HEK293 (cell line): ENCODE measurements around the gene INPP5A.

Experiments used
- CTCF ChIA-PET: fragments of 350-600 bp; formaldehyde crosslinking; extraction: SDS; loops from one replicate; lab custom pipeline; 2021; ENCODE audit warnings: antibody characterized with exemption; lab: Yijun Ruan, JAX
- POLR2A ChIA-PET: fragments of 300-600 bp; formaldehyde crosslinking; extraction: SDS; loops from one replicate; lab custom pipeline; 2020; ENCODE audit warnings: antibody characterized with exemption, inconsistent platforms; lab: Yijun Ruan, JAX
- H3K27ac ChIP-seq: fragments of 200-500 bp; sonication (Bioruptor generic); 2 replicates; pipeline ENCODE4 v1.5.1; 2014; ENCODE audit warnings: low read depth, low read length, control low read depth, inconsistent platforms; ENCODE audit errors: extremely low read depth
- H3K36me3 ChIP-seq, 2 experiments: fragments of 200-500 bp in 1 of 2; sonication (Bioruptor generic) in 1 of 2; 1 replicate in 1 of 2; 2 replicates in 1 of 2; pipeline ENCODE4 v1.5.1; 2014 to 2017; ENCODE audit warnings: inconsistent platforms in 2 of 2, low read length in 2 of 2; ENCODE audit not compliant: control insufficient read depth in 2 of 2, insufficient read depth in 1 of 2
- H3K4me1 ChIP-seq: fragments of 200-500 bp; sonication (Bioruptor generic); 2 replicates; pipeline ENCODE4 v1.5.1; 2014; ENCODE audit warnings: mild to moderate bottlenecking, low read length, inconsistent platforms; ENCODE audit not compliant: control insufficient read depth, insufficient read depth
- H3K4me3 ChIP-seq: 2 replicates; pipeline ENCODE4 v1.5.1; 2011; ENCODE audit warnings: low read depth, mild to moderate bottlenecking, control low read depth, low read length, moderate library complexity
- H3K9me3 ChIP-seq: fragments of 200-500 bp; sonication (Bioruptor generic); 2 replicates; pipeline ENCODE4 v1.5.1; 2014; ENCODE audit warnings: low read depth, low read length, inconsistent platforms; ENCODE audit not compliant: control insufficient read depth, insufficient read depth
- HIC1 ChIP-seq: fragments of 450-650 bp; formaldehyde crosslinking; IDR thresholded peaks from 2 replicates; pipeline ENCODE4 v1.5.1; 2016; ENCODE audit warnings: missing biosample characterization, missing genetic modification characterization
- INSM2 ChIP-seq: fragments of 450-650 bp; formaldehyde crosslinking; IDR thresholded peaks from 2 replicates; pipeline ENCODE4 v1.5.1; 2016; ENCODE audit warnings: missing biosample characterization, missing genetic modification characterization
- KLF7 ChIP-seq: fragments of 450-650 bp; formaldehyde crosslinking; IDR thresholded peaks from 2 replicates; pipeline ENCODE4 v1.5.1; 2016; ENCODE audit warnings: missing biosample characterization, missing genetic modification characterization, borderline replicate concordance
- MZF1 ChIP-seq: fragments of 450-650 bp; formaldehyde crosslinking; IDR thresholded peaks from 2 replicates; pipeline ENCODE4 v1.5.1; 2017; ENCODE audit warnings: missing biosample characterization, missing genetic modification characterization, borderline replicate concordance
- OSR2 ChIP-seq: fragments of 450-650 bp; formaldehyde crosslinking; IDR thresholded peaks from 2 replicates; pipeline ENCODE4 v1.5.1; 2016; ENCODE audit warnings: missing biosample characterization, missing genetic modification characterization
- TRIM28 ChIP-seq: IDR thresholded peaks from 2 replicates; pipeline ENCODE4 v1.6.1; 2011; ENCODE audit warnings: low read length, control low read depth, borderline replicate concordance
- ZBTB49 ChIP-seq: fragments of 450-650 bp; formaldehyde crosslinking; IDR thresholded peaks from 2 replicates; pipeline ENCODE4 v1.5.1; 2016; ENCODE audit warnings: missing biosample characterization, missing genetic modification characterization, low read depth
- ZBTB7A ChIP-seq: fragments of 450-650 bp; formaldehyde crosslinking; IDR thresholded peaks from 2 replicates; pipeline ENCODE4 v1.5.1; 2016; ENCODE audit warnings: low read depth, missing biosample characterization, missing genetic modification characterization
- ZNF10 ChIP-seq: fragments of 450-650 bp; formaldehyde crosslinking; IDR thresholded peaks from 2 replicates; pipeline ENCODE4 v1.5.1; 2017; ENCODE audit warnings: missing biosample characterization, missing genetic modification characterization
- ZNF112 ChIP-seq: fragments of 450-650 bp; formaldehyde crosslinking; IDR thresholded peaks from 2 replicates; pipeline ENCODE4 v1.5.0; 2017; ENCODE audit warnings: missing biosample characterization, missing genetic modification characterization
- ZNF155 ChIP-seq: fragments of 450-650 bp; formaldehyde crosslinking; IDR thresholded peaks from 2 replicates; pipeline ENCODE4 v1.5.1; 2016; ENCODE audit warnings: missing biosample characterization, missing genetic modification characterization
- ZNF280C ChIP-seq: fragments of 450-650 bp; formaldehyde crosslinking; IDR thresholded peaks from 2 replicates; pipeline ENCODE4 v1.5.1; 2016; ENCODE audit warnings: missing biosample characterization, missing genetic modification characterization
- ZNF311 ChIP-seq: fragments of 450-650 bp; formaldehyde crosslinking; IDR thresholded peaks from 2 replicates; pipeline ENCODE4 v1.5.1; 2017; ENCODE audit warnings: missing biosample characterization, missing genetic modification characterization, borderline replicate concordance
- ZNF521 ChIP-seq: fragments of 450-650 bp; formaldehyde crosslinking; IDR thresholded peaks from 2 replicates; pipeline ENCODE4 v1.5.1; 2017; ENCODE audit warnings: missing biosample characterization, mild to moderate bottlenecking, missing genetic modification characterization
- ZNF626 ChIP-seq: fragments of 450-650 bp; sonication (Bioruptor Pico); formaldehyde crosslinking; IDR thresholded peaks from 2 replicates; pipeline ENCODE4 v1.5.1; 2018; ENCODE audit warnings: missing biosample characterization, missing genetic modification characterization, inconsistent platforms
- ZNF747 ChIP-seq: fragments of 450-650 bp; formaldehyde crosslinking; IDR thresholded peaks from 2 replicates; pipeline ENCODE4 v1.5.1; 2016; ENCODE audit warnings: missing biosample characterization, missing genetic modification characterization
- ZNF777 ChIP-seq: fragments of 450-650 bp; formaldehyde crosslinking; IDR thresholded peaks from 2 replicates; pipeline ENCODE4 v1.5.1; 2017; ENCODE audit warnings: missing biosample characterization, missing genetic modification characterization, borderline replicate concordance
- ZSCAN4 ChIP-seq: fragments of 450-650 bp; formaldehyde crosslinking; IDR thresholded peaks from 2 replicates; pipeline ENCODE4 v1.5.1; 2017; ENCODE audit warnings: missing biosample characterization, missing genetic modification characterization

Gene INPP5A

GRCh38 chr10:132616170-132616995, 78.8 kb downstream of the INPP5A start (continued):
- TF ChIP-seq OSR2: no peak
- TF ChIP-seq ZNF311 (tag by site-specific recombination): peak; percentile 88; the same call in 1 of the 2 replicates
- no peak for TF ChIP-seq ZNF155 (tag by site-specific recombination)

GRCh38 chr10:132616996-132617736, 79.6 kb downstream of the INPP5A start:
- CTCF ChIA-PET: interaction anchor here (1.0 to 1.1 kb wide), 2 partner anchors 16 to 37 kb away, joined by 3 read pairs; no protein-coding TSS in a partner anchor
- peaks cover 0 to 3% of the 10 kb centered on the region in 2 experiments; a peak in 1 of 3 replicates for H3K36me3 ChIP-seq
- no peak overlapping the region for H3K27ac ChIP-seq
- H3K4me1 ChIP-seq: peaks cover 3% of the 10 kb centered on the region; the same call in 1 of the 2 replicates
- TF ChIP-seq ZNF521 (tag by site-specific recombination) (no peak), ZNF777 (tag by site-specific recombination) (no peak), MZF1 (no peak), ZNF112 (no peak), ZBTB7A (no peak), HIC1 (tag by site-specific recombination) (no peak), INSM2 (no peak), ZNF747 (tag by site-specific recombination) (no peak), ZNF626 (tag by site-specific recombination) (no peak), ZSCAN4 (tag by site-specific recombination) (no peak), TRIM28 (no peak), ZNF10 (tag by site-specific recombination) (no peak), ZBTB49 (tag by site-specific recombination) (no peak), ZNF280C (tag by site-specific recombination) (no peak), KLF7 (tag by site-specific recombination) (no peak)
- no peaks in the 10 kb centered on the region for H3K9me3 ChIP-seq
- POLR2A ChIA-PET: no interaction called here
- H3K4me3 ChIP-seq: no peak overlapping the region
